Measurements from ENCODE around the gene DIDO1. TPM values are rescaled to one million over a fixed set of nuclear protein-coding genes. Genes with fewer than 3 reads are reported as not detected.

DIDO1 gene
- total RNA-seq, 1 experiment from 2014 or later, result 77.1 TPM

DNA sequence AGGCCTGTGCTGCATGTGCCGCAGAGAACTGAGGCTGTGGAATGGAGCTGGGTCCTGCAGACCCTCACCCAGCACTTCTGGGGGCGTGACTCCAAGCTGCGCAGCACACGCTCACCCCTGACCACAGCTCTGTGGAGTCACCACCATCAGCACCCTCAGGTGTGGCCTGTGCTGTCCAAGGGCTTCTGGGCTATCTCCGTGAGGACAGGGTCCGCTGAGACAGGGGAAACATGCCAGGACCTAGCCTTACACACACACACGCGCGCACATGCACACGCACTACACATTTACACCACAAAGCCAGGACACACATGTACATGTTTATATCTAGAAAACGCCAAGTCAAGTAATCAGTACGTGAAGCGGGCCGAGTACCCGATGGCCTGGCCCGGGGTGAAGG lies 37.9 kb downstream of the DIDO1 start:
- BruUV-seq (replicated peaks), result no TSS peak
- Mint-ChIP-seq H3K4me1 (ENCODE audit: low read depth, unreplicated experiment) (no peaks in the 10 kb centered on the region), H3K27me3 (ENCODE audit: unreplicated experiment) (no peaks in the 10 kb centered on the region), H3K9me3 (ENCODE audit: low read depth, unreplicated experiment) (no peaks in the 10 kb centered on the region), H3K36me3 (ENCODE audit: insufficient read depth, unreplicated experiment) (peaks cover 74% of the 10 kb centered on the region), H3K27ac (ENCODE audit: unreplicated experiment) (no peak overlapping the region), H3K4me3 (ENCODE audit: low read depth, unreplicated experiment) (no peak overlapping the region)
- TF ChIP-seq, protein P1, sequence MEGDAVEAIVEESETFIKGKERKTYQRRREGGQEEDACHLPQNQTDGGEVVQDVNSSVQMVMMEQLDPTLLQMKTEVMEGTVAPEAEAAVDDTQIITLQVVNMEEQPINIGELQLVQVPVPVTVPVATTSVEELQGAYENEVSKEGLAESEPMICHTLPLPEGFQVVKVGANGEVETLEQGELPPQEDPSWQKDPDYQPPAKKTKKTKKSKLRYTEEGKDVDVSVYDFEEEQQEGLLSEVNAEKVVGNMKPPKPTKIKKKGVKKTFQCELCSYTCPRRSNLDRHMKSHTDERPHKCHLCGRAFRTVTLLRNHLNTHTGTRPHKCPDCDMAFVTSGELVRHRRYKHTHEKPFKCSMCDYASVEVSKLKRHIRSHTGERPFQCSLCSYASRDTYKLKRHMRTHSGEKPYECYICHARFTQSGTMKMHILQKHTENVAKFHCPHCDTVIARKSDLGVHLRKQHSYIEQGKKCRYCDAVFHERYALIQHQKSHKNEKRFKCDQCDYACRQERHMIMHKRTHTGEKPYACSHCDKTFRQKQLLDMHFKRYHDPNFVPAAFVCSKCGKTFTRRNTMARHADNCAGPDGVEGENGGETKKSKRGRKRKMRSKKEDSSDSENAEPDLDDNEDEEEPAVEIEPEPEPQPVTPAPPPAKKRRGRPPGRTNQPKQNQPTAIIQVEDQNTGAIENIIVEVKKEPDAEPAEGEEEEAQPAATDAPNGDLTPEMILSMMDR (IDR thresholded peaks at IDR 0.05; ENCODE audit: unreplicated experiment), result no peak
- CTCF ChIA-PET, result interaction anchor here (1.2 kb wide), 1 partner anchor 9 kb away, joined by 3 read pairs; no protein-coding TSS in a partner anchor
- intact Hi-C loops (cut with micrococcal nuclease; ENCODE audit: unreplicated experiment), result no loop called here
- no peak for DNase-seq

DNA sequence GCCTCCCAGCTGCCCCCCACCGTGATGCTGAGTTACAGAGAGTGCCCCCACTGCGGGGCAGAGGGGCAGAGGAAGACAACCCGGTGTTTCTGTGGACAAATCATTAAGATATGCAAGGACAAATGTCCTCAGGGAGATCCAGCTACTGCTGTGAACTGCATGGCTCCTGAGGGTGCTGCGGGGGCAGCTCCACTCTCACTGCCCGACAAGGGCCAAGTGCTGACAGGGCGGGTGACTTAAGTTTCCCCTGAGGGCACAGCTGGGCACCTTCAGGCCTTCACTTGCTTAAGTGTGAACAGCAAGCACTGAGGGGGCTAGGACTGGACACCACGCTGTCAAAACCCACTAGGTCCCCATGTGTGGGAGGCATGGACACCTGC lies 38.5 kb downstream of the DIDO1 start:
- no peaks in the 10 kb centered on the region for H3K27me3 Mint-ChIP-seq (ENCODE audit: unreplicated experiment)
- CTCF ChIA-PET, result interaction anchor here (1.2 kb wide), 1 partner anchor 10 kb away, joined by 3 read pairs; no protein-coding TSS in a partner anchor
- BruUV-seq (replicated peaks), result no TSS peak
- peaks cover 69% of the 10 kb centered on the region for H3K36me3 Mint-ChIP-seq (ENCODE audit: insufficient read depth, unreplicated experiment)
- no peak overlapping the region for H3K4me3 Mint-ChIP-seq (ENCODE audit: low read depth, unreplicated experiment)
- no peak overlapping the region for H3K27ac Mint-ChIP-seq (ENCODE audit: unreplicated experiment)
- no peak for DNase-seq
- intact Hi-C loops (cut with micrococcal nuclease; ENCODE audit: unreplicated experiment), result no loop called here
- no peaks in the 10 kb centered on the region for H3K9me3 Mint-ChIP-seq (ENCODE audit: low read depth, unreplicated experiment)
- H3K4me1 Mint-ChIP-seq (ENCODE audit: low read depth, unreplicated experiment), result no peaks in the 10 kb centered on the region
- TF ChIP-seq, protein P1 (IDR thresholded peaks at IDR 0.05; ENCODE audit: unreplicated experiment), result no peak

DNA sequence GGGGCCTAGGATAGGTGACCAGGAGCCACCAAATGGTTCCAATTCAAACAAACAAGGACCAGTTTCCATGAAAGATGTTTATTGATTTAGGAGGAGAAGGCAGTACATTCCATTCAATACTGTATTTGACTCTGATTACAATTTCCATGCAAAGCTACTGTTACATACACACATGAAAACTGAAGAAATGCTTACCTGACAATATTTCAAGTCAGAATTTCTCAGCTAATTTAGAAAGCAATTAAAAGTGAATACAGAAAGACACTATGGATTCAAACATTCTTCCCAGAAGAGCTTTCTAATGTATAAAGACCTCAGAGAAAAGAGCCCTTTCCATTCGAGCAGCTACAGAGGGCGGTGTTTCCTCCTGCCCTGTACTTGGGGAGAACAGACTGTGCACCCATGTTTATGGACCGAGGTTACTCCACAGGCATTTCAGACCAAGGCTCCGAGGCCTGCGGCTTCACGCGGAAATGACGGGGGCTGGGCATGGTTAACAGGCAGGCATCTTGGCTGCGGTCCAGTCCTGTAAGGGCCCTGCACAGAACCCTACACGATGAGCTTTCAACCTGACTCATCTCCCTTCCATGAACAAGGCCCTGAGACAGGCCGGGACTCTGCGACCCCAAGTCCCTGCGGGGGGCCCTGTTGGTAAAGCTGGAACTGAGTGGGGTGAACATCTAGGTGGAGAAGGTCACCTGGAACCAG lies 39.0 kb downstream of the DIDO1 start:
- CTCF ChIA-PET, result interaction anchor here (1.2 kb wide), 1 partner anchor 10 kb away, joined by 3 read pairs; no protein-coding TSS in a partner anchor
- TF ChIP-seq, protein P1 (IDR thresholded peaks at IDR 0.05; ENCODE audit: unreplicated experiment), result no peak
- peaks cover 69% of the 10 kb centered on the region for H3K36me3 Mint-ChIP-seq (ENCODE audit: insufficient read depth, unreplicated experiment)
- no peak overlapping the region for H3K4me3 Mint-ChIP-seq (ENCODE audit: low read depth, unreplicated experiment)
- intact Hi-C loops (cut with micrococcal nuclease; ENCODE audit: unreplicated experiment), result no loop called here
- H3K4me1 Mint-ChIP-seq (ENCODE audit: low read depth, unreplicated experiment), result no peaks in the 10 kb centered on the region
- no TSS peak for BruUV-seq (replicated peaks)
- no peaks in the 10 kb centered on the region for H3K9me3 Mint-ChIP-seq (ENCODE audit: low read depth, unreplicated experiment)
- no peaks in the 10 kb centered on the region for H3K27me3 Mint-ChIP-seq (ENCODE audit: unreplicated experiment)
- no peak for DNase-seq
- no peak overlapping the region for H3K27ac Mint-ChIP-seq (ENCODE audit: unreplicated experiment)

DNA sequence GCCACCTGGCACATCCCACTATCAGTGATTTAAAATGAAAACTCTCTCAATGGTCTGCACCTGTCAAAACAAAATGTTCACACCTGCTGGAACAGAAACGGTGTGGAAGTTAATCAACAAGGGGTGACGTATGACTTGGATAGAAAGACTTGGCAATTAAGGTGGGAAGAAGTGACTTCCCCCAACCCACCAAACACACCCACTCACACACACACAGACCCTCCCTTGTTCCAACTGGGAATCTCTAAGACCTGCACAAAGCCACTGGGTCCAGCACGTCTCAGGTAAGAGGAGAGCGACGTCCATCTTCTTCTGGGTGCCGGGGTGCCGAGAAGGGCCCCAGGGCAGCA lies 39.6 kb downstream of the DIDO1 start:
- intact Hi-C loops (cut with micrococcal nuclease; ENCODE audit: unreplicated experiment), result no loop called here
- BruUV-seq (replicated peaks), result no TSS peak
- Mint-ChIP-seq H3K4me1 (ENCODE audit: low read depth, unreplicated experiment) (no peaks in the 10 kb centered on the region), H3K27ac (ENCODE audit: unreplicated experiment) (peak overlapping the region; percentile 16), H3K4me3 (ENCODE audit: low read depth, unreplicated experiment) (no peak overlapping the region), H3K9me3 (ENCODE audit: low read depth, unreplicated experiment) (no peaks in the 10 kb centered on the region), H3K27me3 (ENCODE audit: unreplicated experiment) (no peaks in the 10 kb centered on the region), H3K36me3 (ENCODE audit: insufficient read depth, unreplicated experiment) (peaks cover 69% of the 10 kb centered on the region)
- TF ChIP-seq, protein P1 (IDR thresholded peaks at IDR 0.05; ENCODE audit: unreplicated experiment), result no peak
- CTCF ChIA-PET, result no interaction called here
- no peak for DNase-seq

Measured in Calu3 (cell line).